CD4-positive, alpha-beta T cell treated with Interleukin-17A for 1 hour (primary cell): ENCODE data around the gene CCL27.

Experiments
- DNase-seq: peaks from one replicate; pipeline ENCODE4 v3.0.0-alpha.2; 2020

Gene CCL27

DNA sequence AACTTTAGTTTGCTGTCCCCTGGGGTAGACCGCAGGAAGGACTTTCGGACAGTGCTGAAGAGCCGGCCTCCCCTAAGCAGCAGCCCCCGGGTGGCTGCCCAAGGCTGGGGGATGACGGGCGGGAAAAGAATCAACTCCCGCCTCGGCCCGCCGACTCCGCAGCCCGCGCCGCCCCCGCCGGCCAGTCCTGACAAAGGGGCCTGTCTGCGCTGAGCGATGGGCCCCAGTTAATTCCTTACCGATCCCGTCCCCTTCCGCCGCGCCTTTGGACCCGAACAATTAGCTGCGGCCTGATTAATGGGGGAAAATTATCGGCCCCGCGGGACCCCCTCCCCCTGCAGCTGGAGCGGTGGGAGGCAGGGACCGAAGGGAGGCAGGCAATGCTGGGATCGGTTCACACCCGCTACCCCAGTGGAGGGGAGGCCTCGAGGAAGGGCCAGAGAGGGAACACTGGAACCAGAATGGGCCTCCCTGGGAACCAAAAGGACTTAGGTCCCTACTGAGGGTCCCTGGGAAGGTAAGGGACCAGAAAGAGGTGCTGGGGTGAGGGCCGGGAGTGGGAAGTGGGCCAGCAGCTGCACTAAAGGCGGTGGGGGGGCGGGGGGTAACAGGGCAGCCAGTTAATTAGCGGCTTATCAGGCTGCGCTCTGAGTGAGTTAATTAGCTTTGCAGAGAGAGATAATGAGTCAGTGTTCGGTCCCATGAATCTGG, 37.8 kb downstream of the CCL27 start:
- DNase-seq: no peak

- no peak for DNase-seq
These were observed 38.9 kb downstream of the CCL27 start for GRCh38 chr9:34623374-34624235.

- DNase-seq: peak; percentile 96
These were observed 42.1 kb downstream of the CCL27 start, which contains the start of gene DCTN3 for GRCh38 chr9:34620061-34620994. Gene DCTN3, minus strand, starts transcription at chr9:34620495. Its CDS starts 31 bp downstream, at chr9:34620464.

- DNase-seq: no peak
These were observed 47.3 kb downstream of the CCL27 start for GRCh38 chr9:34615132-34615531.

GRCh38 chr9:34612788-34613390, 49.6 kb downstream of the CCL27 start:
- peak; percentile 77 for DNase-seq
